ENCODE data around the gene UBR1. TPM values are rescaled to one million over a fixed set of nuclear protein-coding genes. Genes with fewer than 3 reads are reported as not detected.
"Not testable (repeated sequence)": the region's sequence is repeated elsewhere in the genome, so short reads cannot be mapped to it uniquely, and the experiment has no call there.

UBR1 gene
- total RNA-seq, 1 experiment from 2014 or later = 17.9 TPM

GRCh38 chr15:42979113-42979512, 126.7 kb downstream of the UBR1 start:
- H3K4me3 ChIP-seq (replicated peaks in 1 of 2; ENCODE audit: low read depth in 1 of 2, low read length in 2 of 2); H3K79me2 ChIP-seq (ENCODE audit: insufficient read depth, low read length); H4K20me1 ChIP-seq (ENCODE audit: insufficient read depth); DNase-seq (ENCODE audit: low read depth, low spot score); RAD21 ChIA-PET (ENCODE audit: low non-redundant PET in 1 of 2, low total read pairs in 2 of 2, uncharacterized antibody in 2 of 2, unreplicated experiment in 2 of 2); H3K9me2 ChIP-seq (ENCODE audit: insufficient read depth); H3K9ac ChIP-seq (ENCODE audit: low read length); H3K4me1 ChIP-seq (ENCODE audit: control insufficient read depth in 1 of 2, insufficient read depth in 2 of 2, low read length in 2 of 2); intact Hi-C loops (cut with micrococcal nuclease); H2AFZ ChIP-seq (ENCODE audit: low read depth, low read length, poor library complexity, severe bottlenecking); POLR2A ChIA-PET; BruUV-seq (replicated peaks); H3K27me3 ChIP-seq (ENCODE audit: insufficient read depth, low read length); H3K27ac ChIP-seq (ENCODE audit: low read depth, low read length); H3K9me3 ChIP-seq (ENCODE audit: control insufficient read depth in 1 of 2, insufficient read depth in 1 of 2, low read depth in 1 of 2, low read length in 2 of 2): not testable (repeated sequence)
- Histone ChIP-seq H3K4me2 (ENCODE audit: low read length) (peak overlapping the region; percentile 41; the same call in 1 of the 2 replicates), H3K36me3 (ENCODE audit: control insufficient read depth in 1 of 2, insufficient read depth in 2 of 2, low read length in 2 of 2) (peaks cover 9 to 19% of the 10 kb centered on the region in 2 experiments; a peak in 3 of 4 replicates)
- TF ChIP-seq SP1 (IDR thresholded peaks at IDR 0.05; ENCODE audit: low read depth) (0 out of 2 replicates have a peak, but pooled peaks have one; percentile 15), FOSL1 (IDR thresholded peaks at IDR 0.05; ENCODE audit: low read depth) (peak; percentile 16; the same call in 1 of the 2 replicates)
- ATAC-seq = peak; percentile 78
- CTCF ChIA-PET = interaction anchor here (1.5 kb wide), 1 partner anchor 240 kb away, joined by 3 read pairs; no protein-coding TSS in a partner anchor

- DNase-seq (ENCODE audit: low read depth, low spot score) (no peak), ATAC-seq (no peak)
- Histone ChIP-seq H3K36me3 (ENCODE audit: control insufficient read depth in 1 of 2, insufficient read depth in 2 of 2, low read length in 2 of 2) (peaks cover 9 to 15% of the 10 kb centered on the region in 2 experiments; a peak in 3 of 4 replicates), H3K4me2 (ENCODE audit: low read length) (no peak overlapping the region), H3K4me1 (ENCODE audit: control insufficient read depth in 1 of 2, insufficient read depth in 2 of 2, low read length in 2 of 2) (peaks cover 3 to 4% of the 10 kb centered on the region in 2 experiments; a peak in 3 of 4 replicates), H3K79me2 (ENCODE audit: insufficient read depth, low read length) (no peaks in the 10 kb centered on the region), H3K9me2 (ENCODE audit: insufficient read depth) (no peaks in the 10 kb centered on the region), H2AFZ (ENCODE audit: low read depth, low read length, poor library complexity, severe bottlenecking) (no peak overlapping the region), H3K4me3 (replicated peaks in 1 of 2; ENCODE audit: low read depth in 1 of 2, low read length in 2 of 2) (no peak overlapping the region), H4K20me1 (ENCODE audit: insufficient read depth) (no peaks in the 10 kb centered on the region), H3K27me3 (ENCODE audit: insufficient read depth, low read length) (no peaks in the 10 kb centered on the region), H3K9me3 (ENCODE audit: control insufficient read depth in 1 of 2, insufficient read depth in 1 of 2, low read depth in 1 of 2, low read length in 2 of 2) (no peaks in the 10 kb centered on the region), H3K9ac (ENCODE audit: low read length) (no peak overlapping the region), H3K27ac (ENCODE audit: low read depth, low read length) (no peak overlapping the region)
- no TSS peak for BruUV-seq (replicated peaks)
- ChIA-PET CTCF (no interaction called here), POLR2A (no interaction called here), RAD21 (ENCODE audit: low non-redundant PET in 1 of 2, low total read pairs in 2 of 2, uncharacterized antibody in 2 of 2, unreplicated experiment in 2 of 2) (no interaction called here)
- intact Hi-C loops (cut with micrococcal nuclease) = no loop called here
- TF ChIP-seq MAX (IDR thresholded peaks at IDR 0.05) (no peak), SP1 (IDR thresholded peaks at IDR 0.05; ENCODE audit: low read depth) (no peak), EZH2phosphoT487 (IDR thresholded peaks at IDR 0.05; ENCODE audit: borderline replicate concordance) (no peak), RAD21 (IDR thresholded peaks at IDR 0.05; ENCODE audit: low read depth) (no peak), REST (IDR thresholded peaks at IDR 0.05; ENCODE audit: low read depth) (no peak), FOSL1 (IDR thresholded peaks at IDR 0.05; ENCODE audit: low read depth) (no peak), ZFX (IDR thresholded peaks at IDR 0.05) (no peak), ZBTB33 (IDR thresholded peaks at IDR 0.05; ENCODE audit: extremely low read depth, insufficient replicate concordance, low read length) (no peak), ZNF274 (IDR thresholded peaks at IDR 0.05; ENCODE audit: low read depth, low read length) (no peak), ELF1 (IDR thresholded peaks at IDR 0.05; ENCODE audit: borderline replicate concordance, low read depth) (no peak), EGR1 (IDR thresholded peaks at IDR 0.05; ENCODE audit: low read depth) (no peak), CBX3 (IDR thresholded peaks at IDR 0.05; ENCODE audit: low read depth) (no peak), SIN3A (IDR thresholded peaks at IDR 0.05; ENCODE audit: low read depth) (no peak), JUND (IDR thresholded peaks at IDR 0.05) (no peak)
Observed at GRCh38 chr15:42974202-42974862, 131.5 kb downstream of the UBR1 start.

All from HCT116 (cell line).